WTC11 (cell line): ENCODE results near the gene UGT2B11. TPM values are rescaled to one million over a fixed set of nuclear protein-coding genes. Genes with fewer than 3 reads are reported as not detected.

Experiments used
- ATAC-seq: fragments of 200-7000 bp; cut with Tn5 transposase; 2 replicates; pipeline ENCODE4 v1.10.0; 2021; ENCODE audit warnings: mild to moderate bottlenecking, moderate library complexity
- CTCF ChIA-PET: fragments of 300-600 bp; sonication (Branson Sonifier 250); formaldehyde crosslinking; loops from one replicate; lab custom pipeline; 2021; ENCODE audit warnings: antibody characterized with exemption; lab: Charles Lee
- POLR2A ChIA-PET: fragments of 350-600 bp; sonication (Branson Sonifier 250); formaldehyde crosslinking; loops from one replicate; lab custom pipeline; 2021; ENCODE audit warnings: antibody characterized with exemption; lab: Charles Lee
- DNase-seq: peaks from one replicate; pipeline ENCODE4 v3.0.0; 2021; ENCODE audit warnings: low spot score
- H3K27ac Mint-ChIP-seq: 2 replicates; pipeline ENCODE4 v1.8.0; 2021; ENCODE audit warnings: mixed read lengths
- H3K27me3 Mint-ChIP-seq: 2 replicates; pipeline ENCODE4 v1.8.0; 2021; ENCODE audit warnings: low read depth, mild to moderate bottlenecking, moderate library complexity, mixed read lengths
- H3K36me3 Mint-ChIP-seq: 2 replicates; pipeline ENCODE4 v1.8.0; 2021; ENCODE audit warnings: mixed read lengths
- H3K4me1 Mint-ChIP-seq: 2 replicates; pipeline ENCODE4 v1.8.0; 2022; ENCODE audit warnings: mixed read lengths
- H3K4me3 Mint-ChIP-seq: 2 replicates; pipeline ENCODE4 v1.8.0; 2021; ENCODE audit warnings: mild to moderate bottlenecking, moderate library complexity, mixed read lengths
- H3K9me3 Mint-ChIP-seq: 2 replicates; pipeline ENCODE4 v1.8.0; 2021; ENCODE audit warnings: mixed read lengths
- ARID4B ChIP-seq: sonication (generic); formaldehyde crosslinking; IDR thresholded peaks from 2 replicates; pipeline ENCODE4 v1.8.0; 2023; ENCODE audit warnings: missing genetic modification reagents, mild to moderate bottlenecking, borderline replicate concordance
- E2F1 ChIP-seq: sonication (generic); formaldehyde crosslinking; IDR thresholded peaks from 2 replicates; pipeline ENCODE4 v1.8.0; 2022; ENCODE audit warnings: mild to moderate bottlenecking, missing genetic modification reagents
- FOXJ3 ChIP-seq: sonication (generic); formaldehyde crosslinking; IDR thresholded peaks from 2 replicates; pipeline ENCODE4 v1.9.0; 2021; ENCODE audit warnings: missing genetic modification reagents, mild to moderate bottlenecking, borderline replicate concordance
- HMGA2 ChIP-seq: fragments of 250-450 bp; sonication (Bioruptor Pico); IDR thresholded peaks from 2 replicates; pipeline ENCODE4 v1.4.0; 2021; ENCODE audit warnings: mild to moderate bottlenecking, moderate library complexity
- JUN ChIP-seq: sonication (generic); formaldehyde crosslinking; IDR thresholded peaks from 2 replicates; pipeline ENCODE4 v1.8.0; 2023; ENCODE audit warnings: mild to moderate bottlenecking, missing genetic modification reagents
- MXD4 ChIP-seq: fragments of 250-450 bp; sonication (Bioruptor Pico); IDR thresholded peaks from 2 replicates; pipeline ENCODE4 v1.8.0; 2021; ENCODE audit warnings: mild to moderate bottlenecking, moderate library complexity, borderline replicate concordance
- NR2C2 ChIP-seq: sonication (generic); formaldehyde crosslinking; IDR thresholded peaks from 2 replicates; pipeline ENCODE4 v1.8.0; 2022; ENCODE audit warnings: mild to moderate bottlenecking, missing genetic modification reagents
- RELA ChIP-seq: sonication (generic); formaldehyde crosslinking; IDR thresholded peaks from 2 replicates; pipeline ENCODE4 v1.8.1; 2022; ENCODE audit warnings: missing genetic modification reagents, mild to moderate bottlenecking, borderline replicate concordance
- ZBTB21 ChIP-seq: sonication (generic); formaldehyde crosslinking; IDR thresholded peaks from 2 replicates; pipeline ENCODE4 v1.8.1; 2023; ENCODE audit warnings: mild to moderate bottlenecking, missing genetic modification reagents, borderline replicate concordance
- ZBTB43 ChIP-seq: sonication (generic); formaldehyde crosslinking; IDR thresholded peaks from 2 replicates; pipeline ENCODE4 v1.8.1; 2023; ENCODE audit warnings: mild to moderate bottlenecking, missing genetic modification reagents
- ZNF416 ChIP-seq: fragments of 250-450 bp; sonication (Bioruptor Pico); IDR thresholded peaks from 2 replicates; pipeline ENCODE4 v1.9.0; 2021; ENCODE audit warnings: mild to moderate bottlenecking, inconsistent platforms
- ZNF512 ChIP-seq: sonication (generic); formaldehyde crosslinking; IDR thresholded peaks from 2 replicates; pipeline ENCODE4 v1.8.1; 2022; ENCODE audit warnings: missing genetic modification reagents, borderline replicate concordance
- total RNA-seq: library from RNA; stranded (reverse); gene quantifications from 3 replicates; pipeline ENCODE4 v1.2.3, GENCODE V29; 2021
- TF ChIP-seq, protein P1 (sequence below): fragments of 250-450 bp; sonication (Bioruptor Pico); conservative IDR thresholded peaks from 2 replicates; pipeline ENCODE4 v1.9.0; 2021; ENCODE audit warnings: mild to moderate bottlenecking
- TF ChIP-seq, protein P2 (sequence below): fragments of 250-450 bp; sonication (Bioruptor Pico); IDR thresholded peaks from 2 replicates; pipeline ENCODE4 v1.9.0; 2021; ENCODE audit warnings: mild to moderate bottlenecking, borderline replicate concordance
- TF ChIP-seq, protein P3 (sequence below): sonication (generic); formaldehyde crosslinking; IDR thresholded peaks from 2 replicates; pipeline ENCODE4 v1.8.1; 2023; ENCODE audit warnings: mild to moderate bottlenecking, missing genetic modification reagents, moderate library complexity
- TF ChIP-seq, protein P4 (sequence below): sonication (generic); formaldehyde crosslinking; IDR thresholded peaks from 2 replicates; pipeline ENCODE4 v1.8.1; 2023; ENCODE audit warnings: mild to moderate bottlenecking, moderate library complexity, missing genetic modification reagents

Gene UGT2B11
- total RNA-seq, 1 experiment from 2014 or later, result not detected

GRCh38 chr4:69154021-69154420, 60.5 kb downstream of the UGT2B11 start:
- Mint-ChIP-seq H3K36me3 (no peaks in the 10 kb centered on the region), H3K27ac (no peak overlapping the region), H3K9me3 (no peaks in the 10 kb centered on the region), H3K4me3 (no peak overlapping the region), H3K27me3 (no peaks in the 10 kb centered on the region), H3K4me1 (no peaks in the 10 kb centered on the region)
- ATAC-seq (no peak), DNase-seq (no peak)
- POLR2A ChIA-PET, result no interaction called here
- CTCF ChIA-PET, result no interaction called here
- no peak for TF ChIP-seq ZNF416 (CRISPR knock-in tag)
- TF ChIP-seq, protein P1, sequence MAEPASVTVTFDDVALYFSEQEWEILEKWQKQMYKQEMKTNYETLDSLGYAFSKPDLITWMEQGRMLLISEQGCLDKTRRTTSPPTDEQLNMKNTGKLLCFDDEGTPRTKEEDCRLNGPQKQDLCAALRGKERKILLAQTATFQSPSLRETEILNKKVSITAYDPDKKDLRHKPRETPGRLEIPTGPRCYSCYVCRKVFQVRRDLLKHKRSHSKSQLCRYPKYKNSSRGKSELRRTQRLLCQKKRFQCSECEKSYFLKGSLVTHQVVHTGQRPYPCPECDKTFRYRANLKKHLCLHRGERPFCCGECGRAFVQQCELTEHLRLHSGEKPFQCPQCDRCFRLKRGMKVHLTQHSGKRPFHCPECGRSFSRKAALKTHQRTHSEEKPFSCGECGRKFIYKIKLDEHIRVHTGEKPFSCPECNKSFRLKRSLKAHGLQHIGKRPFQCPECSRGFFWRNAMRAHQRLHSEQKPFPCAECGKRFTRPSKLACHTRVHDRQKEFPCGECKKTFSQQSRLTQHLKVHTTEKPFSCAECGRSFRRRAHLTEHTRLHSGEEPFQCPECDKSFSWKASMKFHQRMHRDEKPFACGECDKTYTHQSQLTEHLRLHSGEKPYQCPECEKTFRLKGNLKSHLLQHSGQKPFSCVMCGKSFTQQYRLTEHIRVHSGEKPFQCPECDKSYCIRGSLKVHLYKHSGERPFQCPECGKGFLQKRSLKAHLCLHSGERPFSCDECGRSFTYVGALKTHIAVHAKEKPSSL (CRISPR knock-in tag), result no peak
- no peak for TF ChIP-seq E2F1
- TF ChIP-seq JUN (CRISPR knock-in tag), result no peak
- no peak for TF ChIP-seq ZBTB43 (CRISPR knock-in tag)
- no peak for TF ChIP-seq NR2C2
- TF ChIP-seq MXD4 (CRISPR knock-in tag), result no peak
- TF ChIP-seq, protein P2, sequence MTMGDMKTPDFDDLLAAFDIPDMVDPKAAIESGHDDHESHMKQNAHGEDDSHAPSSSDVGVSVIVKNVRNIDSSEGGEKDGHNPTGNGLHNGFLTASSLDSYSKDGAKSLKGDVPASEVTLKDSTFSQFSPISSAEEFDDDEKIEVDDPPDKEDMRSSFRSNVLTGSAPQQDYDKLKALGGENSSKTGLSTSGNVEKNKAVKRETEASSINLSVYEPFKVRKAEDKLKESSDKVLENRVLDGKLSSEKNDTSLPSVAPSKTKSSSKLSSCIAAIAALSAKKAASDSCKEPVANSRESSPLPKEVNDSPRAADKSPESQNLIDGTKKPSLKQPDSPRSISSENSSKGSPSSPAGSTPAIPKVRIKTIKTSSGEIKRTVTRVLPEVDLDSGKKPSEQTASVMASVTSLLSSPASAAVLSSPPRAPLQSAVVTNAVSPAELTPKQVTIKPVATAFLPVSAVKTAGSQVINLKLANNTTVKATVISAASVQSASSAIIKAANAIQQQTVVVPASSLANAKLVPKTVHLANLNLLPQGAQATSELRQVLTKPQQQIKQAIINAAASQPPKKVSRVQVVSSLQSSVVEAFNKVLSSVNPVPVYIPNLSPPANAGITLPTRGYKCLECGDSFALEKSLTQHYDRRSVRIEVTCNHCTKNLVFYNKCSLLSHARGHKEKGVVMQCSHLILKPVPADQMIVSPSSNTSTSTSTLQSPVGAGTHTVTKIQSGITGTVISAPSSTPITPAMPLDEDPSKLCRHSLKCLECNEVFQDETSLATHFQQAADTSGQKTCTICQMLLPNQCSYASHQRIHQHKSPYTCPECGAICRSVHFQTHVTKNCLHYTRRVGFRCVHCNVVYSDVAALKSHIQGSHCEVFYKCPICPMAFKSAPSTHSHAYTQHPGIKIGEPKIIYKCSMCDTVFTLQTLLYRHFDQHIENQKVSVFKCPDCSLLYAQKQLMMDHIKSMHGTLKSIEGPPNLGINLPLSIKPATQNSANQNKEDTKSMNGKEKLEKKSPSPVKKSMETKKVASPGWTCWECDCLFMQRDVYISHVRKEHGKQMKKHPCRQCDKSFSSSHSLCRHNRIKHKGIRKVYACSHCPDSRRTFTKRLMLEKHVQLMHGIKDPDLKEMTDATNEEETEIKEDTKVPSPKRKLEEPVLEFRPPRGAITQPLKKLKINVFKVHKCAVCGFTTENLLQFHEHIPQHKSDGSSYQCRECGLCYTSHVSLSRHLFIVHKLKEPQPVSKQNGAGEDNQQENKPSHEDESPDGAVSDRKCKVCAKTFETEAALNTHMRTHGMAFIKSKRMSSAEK (CRISPR knock-in tag), result no peak
- no peak for TF ChIP-seq ARID4B (CRISPR knock-in tag)
- TF ChIP-seq ZNF512, result no peak
- TF ChIP-seq, protein P3, sequence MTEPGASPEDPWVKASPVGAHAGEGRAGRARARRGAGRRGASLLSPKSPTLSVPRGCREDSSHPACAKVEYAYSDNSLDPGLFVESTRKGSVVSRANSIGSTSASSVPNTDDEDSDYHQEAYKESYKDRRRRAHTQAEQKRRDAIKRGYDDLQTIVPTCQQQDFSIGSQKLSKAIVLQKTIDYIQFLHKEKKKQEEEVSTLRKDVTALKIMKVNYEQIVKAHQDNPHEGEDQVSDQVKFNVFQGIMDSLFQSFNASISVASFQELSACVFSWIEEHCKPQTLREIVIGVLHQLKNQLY (CRISPR knock-in tag), result no peak
- TF ChIP-seq FOXJ3 (CRISPR knock-in tag), result no peak
- TF ChIP-seq, protein P4, sequence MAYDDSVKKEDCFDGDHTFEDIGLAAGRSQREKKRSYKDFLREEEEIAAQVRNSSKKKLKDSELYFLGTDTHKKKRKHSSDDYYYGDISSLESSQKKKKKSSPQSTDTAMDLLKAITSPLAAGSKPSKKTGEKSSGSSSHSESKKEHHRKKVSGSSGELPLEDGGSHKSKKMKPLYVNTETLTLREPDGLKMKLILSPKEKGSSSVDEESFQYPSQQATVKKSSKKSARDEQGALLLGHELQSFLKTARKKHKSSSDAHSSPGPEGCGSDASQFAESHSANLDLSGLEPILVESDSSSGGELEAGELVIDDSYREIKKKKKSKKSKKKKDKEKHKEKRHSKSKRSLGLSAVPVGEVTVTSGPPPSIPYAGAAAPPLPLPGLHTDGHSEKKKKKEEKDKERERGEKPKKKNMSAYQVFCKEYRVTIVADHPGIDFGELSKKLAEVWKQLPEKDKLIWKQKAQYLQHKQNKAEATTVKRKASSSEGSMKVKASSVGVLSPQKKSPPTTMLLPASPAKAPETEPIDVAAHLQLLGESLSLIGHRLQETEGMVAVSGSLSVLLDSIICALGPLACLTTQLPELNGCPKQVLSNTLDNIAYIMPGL (CRISPR knock-in tag), result no peak
- TF ChIP-seq ZBTB21 (CRISPR knock-in tag), result no peak
- TF ChIP-seq HMGA2, result no peak
- no peak for TF ChIP-seq RELA
